Thymus (tissue), 11 donors: ENCODE measurements around the gene PGAP6. TPM values are rescaled to one million over a fixed set of nuclear protein-coding genes. Genes with fewer than 3 reads are reported as not detected.
A peak's percentile ranks its signal among the peaks of the same experiment; 100 is the strongest.
"Not testable (repeated sequence)": the region's sequence is repeated elsewhere in the genome, so short reads cannot be mapped to it uniquely, and the experiment has no call there.

Source experiments
- DNase-seq, 9 donors: peaks; one replicate each; pipeline ENCODE4 v3.0.0-alpha.2; 2013; ENCODE audit warnings: low spot score in 9 of 9, low read depth in 6 of 9, missing footprints in 1 of 9
- H3K27ac ChIP-seq, 2 donors: one replicate each; pipeline ENCODE4 v1.5.1; 2013; ENCODE audit warnings: control low read depth in 1 of 2, low read depth in 1 of 2, low read length in 1 of 2, mild to moderate bottlenecking in 1 of 2, moderate library complexity in 1 of 2
- H3K27me3 ChIP-seq, 2 donors: one replicate each; pipeline ENCODE4 v1.5.1; 2013; ENCODE audit warnings: low read length in 1 of 2; ENCODE audit not compliant: control insufficient read depth in 2 of 2, insufficient read depth in 1 of 2
- H3K36me3 ChIP-seq, 2 donors: one replicate each; pipeline ENCODE4 v1.5.1; 2013; ENCODE audit warnings: low read length in 1 of 2, mild to moderate bottlenecking in 1 of 2, moderate library complexity in 1 of 2; ENCODE audit not compliant: control insufficient read depth in 2 of 2, insufficient read depth in 2 of 2
- H3K4me1 ChIP-seq, 2 donors: one replicate each; pipeline ENCODE4 v1.5.1; 2013; ENCODE audit warnings: low read length in 2 of 2; ENCODE audit not compliant: control insufficient read depth in 2 of 2, insufficient read depth in 2 of 2
- H3K4me3 ChIP-seq, 2 donors: one replicate each; pipeline ENCODE4 v1.5.1; 2013; ENCODE audit warnings: low read length in 2 of 2, control low read depth in 1 of 2, mild to moderate bottlenecking in 1 of 2
- H3K9me3 ChIP-seq, 2 donors: one replicate each; pipeline ENCODE4 v1.5.1; 2013; ENCODE audit warnings: low read length in 1 of 2, mild to moderate bottlenecking in 1 of 2; ENCODE audit not compliant: control insufficient read depth in 2 of 2, insufficient read depth in 1 of 2
- WGBS: extraction: QIAGEN DNeasy Blood & Tissue Kit; methylation state at CpG from one replicate; pipeline ENCODE4 v1.1.7; 2013; 5-methylcytosine and 5-hydroxymethylcytosine counted together
- polyA plus RNA-seq: library from polyadenylated mRNA; stranded (reverse); fragments of 200-250 nt; gene quantifications from one replicate; pipeline ENCODE4 v1.2.3, GENCODE V29; 2013
- total RNA-seq: library from RNA; stranded (reverse); fragments of 120-200 nt; gene quantifications from one replicate; pipeline ENCODE4 v1.2.4, GENCODE V29; 2013
- donor health status: healthy.

Gene PGAP6
- total and polyA plus RNA-seq, 2 donors, result 22.1 to 47.4 TPM

GRCh38 chr16:383326-384051 lies 1.7 kb upstream of the PGAP6 start:
- peak overlapping the region; percentile 52 to 73 for H3K27ac ChIP-seq
- peak in 5 of 9 donors; percentile 43 to 81 (median 55) for DNase-seq

GRCh38 chr16:381012-381788 lies 578 bp downstream of the PGAP6 start:
- Histone ChIP-seq H3K4me1 (peaks cover 17 to 32% of the 10 kb centered on the region in 2 donors), H3K9me3 (no peaks in the 10 kb centered on the region), H3K4me3 (peak overlapping the region; percentile 68 to 93), H3K27me3 (peaks cover 0 to 27% of the 10 kb centered on the region in 2 donors), H3K27ac (peak overlapping the region in 1 of 2 donors; percentile 11), H3K36me3 (peaks cover 13 to 18% of the 10 kb centered on the region in 2 donors)
- no peak for DNase-seq
- 3% methylated on average over 73 of the region's 73 CpGs for WGBS

More at GRCh38 chr16:383326-384051, 1.7 kb upstream of the PGAP6 start:
- peaks cover 17 to 32% of the 10 kb centered on the region in 2 donors for H3K4me1 ChIP-seq
- H3K9me3 ChIP-seq, result no peaks in the 10 kb centered on the region
- peak overlapping the region; percentile 54 to 93 for H3K4me3 ChIP-seq
- peaks cover 0 to 27% of the 10 kb centered on the region in 2 donors for H3K27me3 ChIP-seq
- no peaks in the 10 kb centered on the region for H3K36me3 ChIP-seq
- WGBS, result 22% methylated on average over 33 of the region's 33 CpGs

GRCh38 chr16:380762-381011 lies 1.1 kb downstream of the PGAP6 start:
- H3K27ac ChIP-seq, result no peak overlapping the region
- no peak for DNase-seq

GRCh38 chr16:379961-380761 lies 1.6 kb downstream of the PGAP6 start:
- H3K36me3 ChIP-seq, result peaks cover 21 to 23% of the 10 kb centered on the region in 2 donors
- peaks cover 0 to 27% of the 10 kb centered on the region in 2 donors for H3K27me3 ChIP-seq
- no peaks in the 10 kb centered on the region for H3K9me3 ChIP-seq
- H3K27ac ChIP-seq, result no peak overlapping the region
- 90% methylated on average over 27 of the region's 27 CpGs for WGBS
- DNase-seq, result no peak
- H3K4me3 ChIP-seq, result peak overlapping the region in 1 of 2 donors; percentile 93
- H3K4me1 ChIP-seq, result peaks cover 17 to 32% of the 10 kb centered on the region in 2 donors

More at GRCh38 chr16:380762-381011, 1.1 kb downstream of the PGAP6 start:
- peaks cover 0 to 27% of the 10 kb centered on the region in 2 donors for H3K27me3 ChIP-seq
- peaks cover 17 to 32% of the 10 kb centered on the region in 2 donors for H3K4me1 ChIP-seq
- no peaks in the 10 kb centered on the region for H3K9me3 ChIP-seq
- 19% methylated on average over 12 of the region's 12 CpGs for WGBS
- H3K36me3 ChIP-seq, result peaks cover 18 to 23% of the 10 kb centered on the region in 2 donors
- H3K4me3 ChIP-seq, result peak overlapping the region; percentile 68 to 93

- Histone ChIP-seq H3K27ac (no peak overlapping the region), H3K4me1 (peaks cover 17 to 32% of the 10 kb centered on the region in 2 donors), H3K9me3 (no peaks in the 10 kb centered on the region), H3K27me3 (peaks cover 0 to 27% of the 10 kb centered on the region in 2 donors), H3K4me3 (no peak overlapping the region), H3K36me3 (peaks cover 28 to 29% of the 10 kb centered on the region in 2 donors)
- WGBS, result 93% methylated on average over 16 of the region's 16 CpGs
- DNase-seq, result no peak
These were observed 2.4 kb downstream of the PGAP6 start for GRCh38 chr16:379183-379960.

- Histone ChIP-seq H3K36me3 (peaks cover 31 to 34% of the 10 kb centered on the region in 2 donors), H3K27ac (no peak overlapping the region), H3K4me1 (peaks cover 17 to 26% of the 10 kb centered on the region in 2 donors), H3K4me3 (no peak overlapping the region), H3K27me3 (peaks cover 0 to 23% of the 10 kb centered on the region in 2 donors), H3K9me3 (no peaks in the 10 kb centered on the region)
- WGBS, result 91% methylated on average over 14 of the region's 14 CpGs
- DNase-seq, result no peak
These were observed 3.0 kb downstream of the PGAP6 start for GRCh38 chr16:378821-379182.

- WGBS, result 94% methylated on average over 36 of the region's 36 CpGs
- not testable (repeated sequence) for H3K9me3 ChIP-seq, H3K27ac ChIP-seq, H3K4me3 ChIP-seq, DNase-seq
- Histone ChIP-seq H3K36me3 (peaks cover 36 to 40% of the 10 kb centered on the region in 2 donors), H3K4me1 (peaks cover 11 to 21% of the 10 kb centered on the region in 2 donors), H3K27me3 (peaks cover 0 to 18% of the 10 kb centered on the region in 2 donors)
These were observed 3.5 kb downstream of the PGAP6 start for GRCh38 chr16:378113-378820.

GRCh38 chr16:377419-377951 lies 4.3 kb downstream of the PGAP6 start:
- DNase-seq, result no peak
- Histone ChIP-seq H3K9me3 (no peaks in the 10 kb centered on the region), H3K36me3 (peaks cover 41 to 47% of the 10 kb centered on the region in 2 donors), H3K27me3 (peaks cover 0 to 10% of the 10 kb centered on the region in 2 donors), H3K4me1 (peaks cover 9 to 13% of the 10 kb centered on the region in 2 donors), H3K27ac (no peak overlapping the region), H3K4me3 (no peak overlapping the region)
- 94% methylated on average over 42 of the region's 42 CpGs for WGBS
